OCI-LY3 (cell line): ENCODE data around the gene DOK3.

Experiments used
- H2AFZ ChIP-seq: fragments of 200-600, 300-600 bp; shearing (Covaris generic); 2 replicates; pipeline ENCODE4 v1.6.0; 2014; ENCODE audit warnings: antibody characterized with exemption, low read depth, low read length
- H3K27ac ChIP-seq: fragments of 200-600, 300-600 bp; sonication (generic); 2 replicates; pipeline ENCODE4 v1.5.1; 2014; ENCODE audit warnings: mild to moderate bottlenecking, low read length, moderate library complexity, mixed read lengths
- H3K27me3 ChIP-seq: fragments of 200-600, 300-600 bp; sonication (generic); 2 replicates; pipeline ENCODE4 v1.6.1; 2014; ENCODE audit warnings: low read depth, low read length, mixed read lengths
- H3K36me3 ChIP-seq: fragments of 200-600, 300-600 bp; sonication (generic); replicated peaks from 2 replicates; pipeline ENCODE3; 2014; ENCODE audit warnings: low read depth, low read length, mixed read lengths
- H3K4me1 ChIP-seq: fragments of 300-600, 200-600 bp; sonication (generic); 2 replicates; pipeline ENCODE4 v1.6.1; 2014; ENCODE audit warnings: low read length, mixed read lengths
- H3K4me2 ChIP-seq: fragments of 200-600, 300-600 bp; sonication (generic); 2 replicates; pipeline ENCODE4 v1.6.1; 2014; ENCODE audit warnings: low read length, mixed read lengths
- H3K4me3 ChIP-seq: fragments of 300-600, 200-600 bp; sonication (generic); 2 replicates; pipeline ENCODE4 v1.5.1; 2014; ENCODE audit warnings: antibody characterized with exemption, mild to moderate bottlenecking, low read length, moderate library complexity
- H3K79me2 ChIP-seq: fragments of 300-600, 200-600 bp; shearing (Covaris generic); 2 replicates; pipeline ENCODE4 v1.6.1; 2014; ENCODE audit warnings: mild to moderate bottlenecking, low read length, mixed read lengths
- H3K9ac ChIP-seq: fragments of 300-600, 200-600 bp; shearing (Covaris generic); 2 replicates; pipeline ENCODE4 v1.6.0; 2014; ENCODE audit warnings: mild to moderate bottlenecking, low read length, moderate library complexity
- H3K9me3 ChIP-seq: fragments of 200-600, 300-600 bp; shearing (Covaris generic); 2 replicates; pipeline ENCODE4 v1.6.1; 2014; ENCODE audit warnings: low read length, mixed read lengths; ENCODE audit not compliant: insufficient read depth
- H4K20me1 ChIP-seq: fragments of 200-600, 300-600 bp; sonication (generic); 2 replicates; pipeline ENCODE4 v1.6.1; 2016; ENCODE audit warnings: low read length, mixed read lengths; ENCODE audit not compliant: insufficient read depth
- CTCF ChIP-seq: fragments of 200-600, 300-600 bp; sonication (generic); IDR thresholded peaks from 2 replicates; pipeline ENCODE4 v1.5.1; 2014; ENCODE audit warnings: antibody characterized with exemption, low read length, low read depth
- EZH2phosphoT487 ChIP-seq: fragments of 200-600 bp; shearing (Covaris generic); IDR thresholded peaks from 2 replicates; pipeline ENCODE4 v1.6.1; 2018; ENCODE audit warnings: antibody characterized with exemption, mixed run types, low read depth

DOK3 gene

GRCh38 chr5:177468329-177468684 lies 41.3 kb downstream of the DOK3 start:
- Histone ChIP-seq H3K9ac (no peak overlapping the region), H2AFZ (no peak overlapping the region), H3K4me1 (peaks cover 6% of the 10 kb centered on the region), H3K36me3 (peaks cover 27% of the 10 kb centered on the region), H3K79me2 (peaks cover 35% of the 10 kb centered on the region), H3K27ac (no peak overlapping the region), H3K4me2 (no peak overlapping the region), H3K4me3 (no peak overlapping the region), H4K20me1 (peaks cover 33% of the 10 kb centered on the region), H3K9me3 (0 out of 2 replicates have a peak, but pooled peaks cover 3% of the 10 kb centered on the region), H3K27me3 (no peaks in the 10 kb centered on the region)
- no peak for TF ChIP-seq CTCF
- no peak for TF ChIP-seq EZH2phosphoT487

- Histone ChIP-seq H3K27ac (no peak overlapping the region), H3K4me2 (no peak overlapping the region), H3K27me3 (no peaks in the 10 kb centered on the region), H4K20me1 (peaks cover 33% of the 10 kb centered on the region), H3K9ac (no peak overlapping the region), H2AFZ (no peak overlapping the region), H3K36me3 (peaks cover 27% of the 10 kb centered on the region), H3K9me3 (0 out of 2 replicates have a peak, but pooled peaks cover 3% of the 10 kb centered on the region), H3K79me2 (peaks cover 31% of the 10 kb centered on the region), H3K4me1 (peaks cover 6% of the 10 kb centered on the region), H3K4me3 (no peak overlapping the region)
- TF ChIP-seq EZH2phosphoT487 (no peak), CTCF (no peak)
Measured at GRCh38 chr5:177467436-177467835, 42.2 kb downstream of the DOK3 start.

GRCh38 chr5:177466861-177467260 lies 42.8 kb downstream of the DOK3 start:
- Histone ChIP-seq H3K9ac (no peak overlapping the region), H4K20me1 (peaks cover 30% of the 10 kb centered on the region), H2AFZ (no peak overlapping the region), H3K27me3 (no peaks in the 10 kb centered on the region), H3K79me2 (peaks cover 25% of the 10 kb centered on the region), H3K9me3 (0 out of 2 replicates have a peak, but pooled peaks cover 3% of the 10 kb centered on the region), H3K27ac (no peak overlapping the region), H3K36me3 (peaks cover 27% of the 10 kb centered on the region), H3K4me3 (no peak overlapping the region), H3K4me2 (no peak overlapping the region), H3K4me1 (peaks cover 2% of the 10 kb centered on the region)
- TF ChIP-seq CTCF, result no peak
- TF ChIP-seq EZH2phosphoT487, result no peak

- peaks cover 7% of the 10 kb centered on the region for H3K79me2 ChIP-seq
- peaks cover 14% of the 10 kb centered on the region for H4K20me1 ChIP-seq
- H2AFZ ChIP-seq, result no peak overlapping the region
- H3K4me1 ChIP-seq, result no peaks in the 10 kb centered on the region
- H3K27ac ChIP-seq, result no peak overlapping the region
- peaks cover 27% of the 10 kb centered on the region for H3K36me3 ChIP-seq
- no peaks in the 10 kb centered on the region for H3K27me3 ChIP-seq
- 0 out of 2 replicates have a peak, but pooled peaks cover 3% of the 10 kb centered on the region for H3K9me3 ChIP-seq
- H3K9ac ChIP-seq, result no peak overlapping the region
- H3K4me3 ChIP-seq, result no peak overlapping the region
- TF ChIP-seq EZH2phosphoT487 (no peak), CTCF (no peak)
- no peak overlapping the region for H3K4me2 ChIP-seq
Measured at GRCh38 chr5:177465044-177465443, 44.6 kb downstream of the DOK3 start.
